GM23338 (cell line): ENCODE measurements around the gene ANKRD6. TPM values are rescaled to one million over a fixed set of nuclear protein-coding genes. Genes with fewer than 3 reads are reported as not detected.

Source experiments
- ATAC-seq: fragments of 200-7000 bp; cut with Tn5 transposase; 3 replicates; pipeline ENCODE4 v1.9.1; 2020
- DNase-seq: peaks from one replicate; pipeline ENCODE4 v3.0.0-alpha.2; 2015; ENCODE audit warnings: low spot score
- H2AFZ ChIP-seq: fragments of 200-600 bp; sonication (generic); 2 replicates; pipeline ENCODE4 v1.8.0; 2016; ENCODE audit warnings: antibody characterized with exemption, mild to moderate bottlenecking, moderate library complexity
- H3F3A ChIP-seq: fragments of 200-600 bp; sonication (generic); replicated peaks from 2 replicates; pipeline ENCODE4 v1.8.0; 2017; ENCODE audit warnings: antibody characterized with exemption, mixed run types, low read depth
- H3K27ac ChIP-seq: fragments of 200-600 bp; sonication (generic); 2 replicates; pipeline ENCODE4 v1.6.1; 2016; ENCODE audit warnings: low read depth
- H3K27me3 ChIP-seq: fragments of 200-600 bp; sonication (generic); 2 replicates; pipeline ENCODE4 v1.8.0; 2016; ENCODE audit warnings: mild to moderate bottlenecking, mixed run types, moderate library complexity; ENCODE audit not compliant: insufficient read depth
- H3K36me3 ChIP-seq: fragments of 200-600 bp; sonication (generic); 2 replicates; pipeline ENCODE4 v1.8.0; 2016; ENCODE audit warnings: mild to moderate bottlenecking; ENCODE audit not compliant: insufficient read depth
- H3K4me1 ChIP-seq: fragments of 200-600 bp; sonication (generic); 2 replicates; pipeline ENCODE4 v1.8.0; 2016; ENCODE audit warnings: mild to moderate bottlenecking, moderate library complexity; ENCODE audit not compliant: insufficient read depth
- H3K4me2 ChIP-seq: fragments of 200-600 bp; sonication (generic); 2 replicates; pipeline ENCODE4 v1.7.1; 2017; ENCODE audit warnings: mixed run types
- H3K4me3 ChIP-seq: fragments of 200-600 bp; sonication (generic); 2 replicates; pipeline ENCODE4 v1.6.1; 2016; ENCODE audit warnings: mixed run types
- H3K79me2 ChIP-seq: fragments of 200-600 bp; sonication (generic); replicated peaks from 2 replicates; pipeline ENCODE4 v1.8.0; 2017; ENCODE audit warnings: mild to moderate bottlenecking; ENCODE audit not compliant: insufficient read depth
- H3K9me2 ChIP-seq: fragments of 200-600 bp; sonication (generic); 2 replicates; pipeline ENCODE4 v1.8.0; 2017; ENCODE audit not compliant: insufficient read depth
- H4K20me1 ChIP-seq: fragments of 200-600 bp; sonication (generic); replicated peaks from 2 replicates; pipeline ENCODE4 v1.8.0; 2017; ENCODE audit warnings: mild to moderate bottlenecking; ENCODE audit not compliant: insufficient read depth
- H3K27ac Mint-ChIP-seq: 2 replicates; pipeline ENCODE4 v1.8.0; 2020; ENCODE audit warnings: inconsistent platforms, mild to moderate bottlenecking, moderate library complexity, mixed read lengths
- H3K27me3 Mint-ChIP-seq: 3 replicates; pipeline ENCODE4 v1.8.0; 2022; ENCODE audit warnings: low read depth, mild to moderate bottlenecking, moderate library complexity, mixed read lengths, inconsistent platforms; ENCODE audit not compliant: insufficient read depth, poor library complexity
- H3K36me3 Mint-ChIP-seq: 3 replicates; pipeline ENCODE4 v1.8.0; 2021; ENCODE audit warnings: low read depth, mild to moderate bottlenecking, inconsistent platforms, moderate library complexity, mixed read lengths
- H3K4me1 Mint-ChIP-seq: 3 replicates; pipeline ENCODE4 v1.8.0; 2020; ENCODE audit warnings: mild to moderate bottlenecking, inconsistent platforms, mixed read lengths
- H3K4me3 Mint-ChIP-seq: 3 replicates; pipeline ENCODE4 v1.8.0; 2021; ENCODE audit warnings: moderate library complexity, mild to moderate bottlenecking, inconsistent platforms, mixed read lengths
- H3K9me3 Mint-ChIP-seq: 3 replicates; pipeline ENCODE4 v1.8.0; 2020; ENCODE audit warnings: moderate library complexity, mild to moderate bottlenecking, inconsistent platforms, mixed read lengths
- CREB1 ChIP-seq: fragments of 250-450 bp; sonication (Bioruptor Pico); IDR thresholded peaks from 2 replicates; pipeline ENCODE4 v1.5.0; 2020; ENCODE audit warnings: low read depth, mild to moderate bottlenecking, moderate library complexity
- CTCF ChIP-seq, 2 experiments: fragments of 200-600 bp in 1 of 2; sonication (generic) in 1 of 2; conservative IDR thresholded peaks; 2 replicates each; pipeline versions ENCODE4 v1.5.1 to v1.6.1; 2016 to 2017; ENCODE audit warnings: antibody characterized with exemption in 2 of 2, low read depth in 2 of 2, mild to moderate bottlenecking in 2 of 2, moderate library complexity in 1 of 2
- ETS1 ChIP-seq: IDR thresholded peaks from 2 replicates; pipeline ENCODE4 v1.6.1; 2016; ENCODE audit warnings: antibody characterized with exemption
- EZH2 ChIP-seq: fragments of 200-600 bp; sonication (generic); IDR thresholded peaks from one replicate; pipeline ENCODE4 v1.8.0; 2017; ENCODE audit warnings: antibody characterized with exemption, mild to moderate bottlenecking, low read depth; ENCODE audit not compliant: unreplicated experiment
- EZH2phosphoT487 ChIP-seq: fragments of 200-600 bp; sonication (generic); IDR thresholded peaks from one replicate; pipeline ENCODE4 v1.8.1; 2018; ENCODE audit warnings: antibody characterized with exemption; ENCODE audit not compliant: unreplicated experiment
- JUNB ChIP-seq: IDR thresholded peaks from one replicate; pipeline ENCODE4 v1.6.1; 2016; ENCODE audit warnings: antibody characterized with exemption; ENCODE audit not compliant: unreplicated experiment
- NANOG ChIP-seq: IDR thresholded peaks from 2 replicates; pipeline ENCODE4 v1.6.1; 2016; ENCODE audit warnings: antibody characterized with exemption, borderline replicate concordance
- POLR2AphosphoS5 ChIP-seq: IDR thresholded peaks from 2 replicates; pipeline ENCODE4 v1.6.1; 2016; ENCODE audit warnings: antibody characterized with exemption, low read depth
- REST ChIP-seq: IDR thresholded peaks from one replicate; pipeline ENCODE4 v1.6.1; 2018; ENCODE audit warnings: antibody characterized with exemption; ENCODE audit not compliant: unreplicated experiment
- STAT1 ChIP-seq: IDR thresholded peaks from one replicate; pipeline ENCODE4 v1.6.1; 2016; ENCODE audit warnings: antibody characterized with exemption; ENCODE audit not compliant: unreplicated experiment
- ZNF114 ChIP-seq: fragments of 250-450 bp; sonication (Bioruptor Pico); IDR thresholded peaks from 2 replicates; pipeline ENCODE4 v1.5.0; 2020; ENCODE audit warnings: mild to moderate bottlenecking, moderate library complexity
- ZNF331 ChIP-seq: fragments of 250-450 bp; sonication (Bioruptor Pico); IDR thresholded peaks from 2 replicates; pipeline ENCODE4 v1.5.0; 2020; ENCODE audit warnings: low read depth, mild to moderate bottlenecking, moderate library complexity
- ZNF462 ChIP-seq: fragments of 250-450 bp; sonication (Bioruptor Pico); IDR thresholded peaks from 2 replicates; pipeline ENCODE4 v1.5.0; 2020; ENCODE audit warnings: mild to moderate bottlenecking, moderate library complexity
- polyA plus RNA-seq: library from polyadenylated mRNA; unstranded; fragments of >200 nt; fragmentation: Nextera tagmentation; extraction: Ambion mirVana; gene quantifications from 2 replicates; pipeline ENCODE4 v1.2.1, GENCODE V29; 2016
- total RNA-seq: library from RNA; depleted of rRNA; stranded (reverse); fragments of >200 nt; shearing (Covaris generic); gene quantifications from 2 replicates; pipeline ENCODE4 v1.2.3, GENCODE V29; 2014

ANKRD6 gene
- total and polyA plus RNA-seq, 2 experiments from 2014 or later: 3.2 to 9.2 TPM

- no peak overlapping the region for H3K4me3 Mint-ChIP-seq
- H3K79me2 ChIP-seq: no peaks in the 10 kb centered on the region
- DNase-seq: no peak
- no peaks in the 10 kb centered on the region for H3K36me3 ChIP-seq
- H3F3A ChIP-seq: no peaks in the 10 kb centered on the region
- no peak overlapping the region for H2AFZ ChIP-seq
- no peak for TF ChIP-seq STAT1
- TF ChIP-seq CTCF (conservative IDR thresholded peaks at IDR 0.05; ENCODE audit: low read depth in 2 of 2): no peak
- no peak for TF ChIP-seq ZNF331 (CRISPR knock-in tag)
- no peak for TF ChIP-seq JUNB
- no peak for TF ChIP-seq ETS1
- TF ChIP-seq POLR2AphosphoS5: no peak
- no peak for TF ChIP-seq NANOG
- TF ChIP-seq ZNF462 (CRISPR knock-in tag): no peak
- TF ChIP-seq ZNF114: no peak
- TF ChIP-seq EZH2: no peak
- no peak for TF ChIP-seq REST
- TF ChIP-seq EZH2phosphoT487: no peak
- TF ChIP-seq CREB1 (CRISPR knock-in tag): no peak
- H3K27me3 Mint-ChIP-seq: no peaks in the 10 kb centered on the region
- ATAC-seq: no peak
- no peaks in the 10 kb centered on the region for H3K9me3 Mint-ChIP-seq
- no peaks in the 10 kb centered on the region for H4K20me1 ChIP-seq
- no peak overlapping the region for H3K4me2 ChIP-seq
- no peaks in the 10 kb centered on the region for H3K27me3 ChIP-seq
- H3K4me1 ChIP-seq: no peaks in the 10 kb centered on the region
- no peak overlapping the region for H3K27ac Mint-ChIP-seq
- peaks cover 9% of the 10 kb centered on the region; the same call in 1 of the 3 replicates for H3K4me1 Mint-ChIP-seq
- no peak overlapping the region for H3K27ac ChIP-seq
- no peaks in the 10 kb centered on the region for H3K36me3 Mint-ChIP-seq
- H3K9me2 ChIP-seq: no peaks in the 10 kb centered on the region
- no peak overlapping the region for H3K4me3 ChIP-seq
These were observed 106.8 kb downstream of the ANKRD6 start for GRCh38 chr6:89539779-89540178.
